MM.1S (cell line): ENCODE measurements around the gene PAX6.

ENCODE experiments used
- EZH2 ChIP-seq: fragments of 300-600 bp; sonication (generic); optimal IDR thresholded peaks from 2 replicates; pipeline ENCODE3; 2017; ENCODE audit warnings: low read depth, mild to moderate bottlenecking, antibody characterized with exemption, low read length, mixed read lengths
- EZH2phosphoT487 ChIP-seq: fragments of 300-600 bp; sonication (generic); IDR thresholded peaks from 2 replicates; pipeline ENCODE4 v1.6.1; 2018; ENCODE audit warnings: antibody characterized with exemption, low read length
- TF ChIP-seq, protein P1 (sequence below): fragments of 300-600 bp; sonication (generic); IDR thresholded peaks from 2 replicates; pipeline ENCODE4 v1.5.1; 2016; ENCODE audit warnings: antibody characterized with exemption, low read length, mixed read lengths

DNA sequence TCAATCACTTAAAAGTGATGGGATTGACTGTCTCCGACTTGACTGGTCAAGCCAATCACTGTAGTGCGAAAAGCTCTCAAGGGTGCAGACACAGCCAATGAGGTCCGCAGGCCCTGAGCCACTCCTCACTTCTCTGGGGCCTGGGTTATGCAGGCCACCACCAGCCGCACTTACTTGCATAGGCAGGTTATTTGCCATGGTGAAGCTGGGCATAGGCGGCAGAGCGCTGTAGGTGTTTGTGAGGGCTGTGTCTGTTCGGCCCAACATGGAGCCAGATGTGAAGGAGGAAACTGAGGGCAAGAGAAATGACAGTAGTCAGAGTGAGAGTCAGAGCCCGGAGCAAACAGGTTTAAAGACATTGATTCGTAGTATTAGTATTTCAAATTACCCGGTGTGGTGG, 17.9 kb downstream of the PAX6 start:
- TF ChIP-seq, protein P1, sequence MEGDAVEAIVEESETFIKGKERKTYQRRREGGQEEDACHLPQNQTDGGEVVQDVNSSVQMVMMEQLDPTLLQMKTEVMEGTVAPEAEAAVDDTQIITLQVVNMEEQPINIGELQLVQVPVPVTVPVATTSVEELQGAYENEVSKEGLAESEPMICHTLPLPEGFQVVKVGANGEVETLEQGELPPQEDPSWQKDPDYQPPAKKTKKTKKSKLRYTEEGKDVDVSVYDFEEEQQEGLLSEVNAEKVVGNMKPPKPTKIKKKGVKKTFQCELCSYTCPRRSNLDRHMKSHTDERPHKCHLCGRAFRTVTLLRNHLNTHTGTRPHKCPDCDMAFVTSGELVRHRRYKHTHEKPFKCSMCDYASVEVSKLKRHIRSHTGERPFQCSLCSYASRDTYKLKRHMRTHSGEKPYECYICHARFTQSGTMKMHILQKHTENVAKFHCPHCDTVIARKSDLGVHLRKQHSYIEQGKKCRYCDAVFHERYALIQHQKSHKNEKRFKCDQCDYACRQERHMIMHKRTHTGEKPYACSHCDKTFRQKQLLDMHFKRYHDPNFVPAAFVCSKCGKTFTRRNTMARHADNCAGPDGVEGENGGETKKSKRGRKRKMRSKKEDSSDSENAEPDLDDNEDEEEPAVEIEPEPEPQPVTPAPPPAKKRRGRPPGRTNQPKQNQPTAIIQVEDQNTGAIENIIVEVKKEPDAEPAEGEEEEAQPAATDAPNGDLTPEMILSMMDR, result no peak
- TF ChIP-seq EZH2 (no peak), EZH2phosphoT487 (no peak)
